ENCODE results near the gene C1orf159.

C1orf159 gene

DNA sequence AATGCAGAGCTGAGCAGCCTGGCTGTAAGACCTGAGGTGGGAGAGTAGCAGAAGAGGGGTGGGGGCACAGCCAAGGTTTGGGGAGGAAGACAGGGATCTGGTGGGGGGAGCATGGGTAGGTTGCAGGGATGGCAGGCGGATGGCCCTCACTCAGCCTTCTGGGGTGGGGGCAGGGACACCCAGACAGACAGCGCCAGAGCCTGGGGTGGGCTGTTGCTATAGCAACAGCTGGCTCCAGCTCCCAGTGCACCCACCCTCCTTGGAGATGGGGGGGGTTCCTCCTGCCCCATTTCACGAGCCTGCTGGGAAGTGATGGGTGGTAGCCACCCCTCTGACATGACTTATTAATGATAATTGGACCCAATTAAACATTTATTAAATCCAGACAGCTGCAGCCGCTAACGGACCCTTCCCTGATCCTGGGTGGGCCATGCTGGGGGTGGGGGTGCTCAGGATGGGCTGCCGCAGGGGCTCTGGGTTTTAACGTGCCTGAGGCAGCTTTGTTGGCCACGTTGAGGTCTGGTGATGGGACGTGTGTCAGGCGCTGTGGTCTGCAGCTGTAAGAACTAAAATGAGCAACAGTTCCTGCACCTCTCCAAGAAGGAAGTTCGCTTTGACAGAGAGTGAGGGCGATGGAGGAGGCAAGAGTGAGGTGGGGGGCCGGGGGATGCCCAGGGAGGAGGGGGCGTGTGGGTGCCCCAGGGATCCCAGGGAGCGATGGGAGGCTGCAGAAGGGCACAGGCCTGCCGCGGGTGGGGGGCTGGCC is 76.6 kb downstream of the C1orf159 start:
- DNase-seq (ENCODE audit: low read depth, low spot score) = no peak

DNA sequence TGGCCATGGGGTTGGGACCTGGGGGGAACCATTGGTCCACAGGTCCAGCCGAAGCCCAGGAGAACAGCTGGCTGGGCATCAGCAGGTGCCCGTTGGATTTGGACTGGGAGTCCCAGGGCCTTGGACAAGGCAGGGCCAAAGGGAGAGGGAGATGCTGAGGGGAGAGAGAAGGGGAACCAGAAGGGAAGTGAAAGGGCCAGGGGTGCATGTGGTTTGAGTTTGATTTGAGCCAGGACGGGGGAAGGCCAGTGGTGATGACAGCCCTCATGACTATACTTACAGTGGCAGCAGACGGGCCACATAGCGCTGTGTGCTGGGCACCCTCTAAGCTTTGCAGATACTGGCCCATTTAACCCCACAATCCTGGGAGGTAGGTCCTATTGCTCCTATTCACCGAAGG is 77.2 kb downstream of the C1orf159 start:
- DNase-seq (ENCODE audit: low read depth, low spot score) = no peak

DNA sequence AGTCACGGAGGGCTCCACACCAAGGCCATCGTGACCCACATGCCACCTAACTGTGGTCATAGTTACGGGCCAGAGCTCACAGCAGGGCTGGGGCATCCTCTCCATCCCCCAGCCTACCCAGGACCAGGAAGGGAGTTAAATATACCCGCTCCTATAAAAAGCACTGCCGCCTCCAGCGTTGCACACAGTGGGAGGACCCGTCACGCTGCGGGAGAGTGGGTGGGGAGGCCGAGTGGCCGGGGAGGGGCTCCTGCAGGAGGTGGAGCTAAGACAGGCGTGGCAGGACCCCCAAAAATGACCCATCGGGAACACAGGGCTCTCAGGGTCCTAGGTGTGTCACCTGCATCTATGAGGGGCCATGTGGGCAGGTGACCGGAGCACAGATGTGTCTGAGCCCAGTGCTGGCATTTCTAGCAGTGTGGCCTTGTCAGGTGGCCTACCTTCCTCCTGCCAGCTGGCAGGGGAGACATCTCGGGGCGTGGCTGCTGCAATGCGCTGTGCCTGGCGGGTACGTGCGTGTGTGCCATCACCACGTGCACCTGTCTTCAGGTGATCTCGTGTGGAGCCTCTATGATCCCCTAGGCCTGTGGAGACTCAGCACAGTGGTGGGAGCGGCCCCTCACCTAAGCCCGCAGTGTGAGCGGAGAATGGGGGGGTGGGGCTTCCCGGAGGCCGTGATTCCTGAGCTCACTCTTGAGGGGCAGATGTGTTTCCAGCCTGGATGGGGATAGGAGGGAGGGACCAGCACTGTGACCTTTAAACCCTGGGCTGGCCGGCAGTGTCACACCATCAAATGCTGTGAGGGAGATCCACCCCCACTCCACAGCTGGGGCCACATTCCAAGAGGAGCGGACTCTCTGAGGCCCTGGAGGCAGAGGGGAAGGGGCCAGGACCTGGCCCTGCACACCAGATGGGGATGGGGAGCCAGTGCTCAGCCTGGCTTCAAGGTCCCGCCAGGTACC is 78.2 kb downstream of the C1orf159 start:
- no peak for DNase-seq (ENCODE audit: low read depth, low spot score)

DNA sequence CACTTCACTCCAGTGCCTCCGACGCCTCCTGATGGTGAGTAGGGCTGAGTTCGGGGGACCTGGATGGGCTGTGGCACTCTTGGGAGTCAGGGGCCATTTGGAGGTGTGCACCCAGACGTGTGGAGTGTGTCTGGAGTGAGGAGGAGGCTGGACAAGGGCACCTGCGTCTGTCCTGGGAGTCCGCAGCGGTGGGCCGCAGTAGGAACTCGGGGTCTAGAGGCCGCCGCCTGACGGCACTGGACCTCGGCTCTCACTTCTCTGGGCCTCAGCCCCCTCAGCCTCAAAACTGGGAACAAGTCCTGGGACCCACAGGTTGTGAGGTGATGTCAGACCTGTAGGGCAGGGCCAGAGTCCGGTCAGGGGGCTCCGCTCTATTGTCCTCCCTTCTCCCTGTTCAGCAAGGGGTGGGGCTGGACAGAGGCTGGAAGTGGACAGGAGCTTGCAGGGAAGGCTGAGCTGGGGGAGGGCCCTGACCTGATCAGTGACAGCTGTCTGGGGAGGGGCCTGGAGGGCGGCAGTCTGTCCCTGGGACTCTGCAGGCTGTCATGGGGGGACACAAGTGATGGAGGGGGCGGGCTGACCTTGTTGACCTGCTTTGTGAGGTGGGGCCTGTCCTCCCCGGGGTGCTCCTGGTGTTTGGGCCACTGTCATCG is 80.5 kb downstream of the C1orf159 start:
- no peak for DNase-seq (ENCODE audit: low read depth, low spot score)

DNA sequence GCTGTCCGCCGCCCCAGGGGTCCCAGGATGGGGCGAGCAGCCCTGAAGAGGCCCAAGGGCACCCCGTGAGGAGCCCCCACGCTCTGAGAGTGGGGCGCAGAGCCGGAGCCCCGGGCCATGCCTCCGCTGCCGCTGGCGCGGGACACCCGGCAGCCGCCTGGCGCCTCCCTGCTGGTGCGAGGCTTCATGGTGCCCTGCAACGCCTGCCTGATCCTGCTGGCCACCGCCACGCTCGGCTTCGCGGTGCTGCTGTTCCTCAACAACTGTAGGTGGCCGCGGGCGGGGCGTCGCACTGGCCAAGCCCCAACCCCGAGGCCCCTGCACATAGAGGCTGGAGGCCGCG is 81.5 kb downstream of the C1orf159 start:
- no peak for DNase-seq (ENCODE audit: low read depth, low spot score)

DNA sequence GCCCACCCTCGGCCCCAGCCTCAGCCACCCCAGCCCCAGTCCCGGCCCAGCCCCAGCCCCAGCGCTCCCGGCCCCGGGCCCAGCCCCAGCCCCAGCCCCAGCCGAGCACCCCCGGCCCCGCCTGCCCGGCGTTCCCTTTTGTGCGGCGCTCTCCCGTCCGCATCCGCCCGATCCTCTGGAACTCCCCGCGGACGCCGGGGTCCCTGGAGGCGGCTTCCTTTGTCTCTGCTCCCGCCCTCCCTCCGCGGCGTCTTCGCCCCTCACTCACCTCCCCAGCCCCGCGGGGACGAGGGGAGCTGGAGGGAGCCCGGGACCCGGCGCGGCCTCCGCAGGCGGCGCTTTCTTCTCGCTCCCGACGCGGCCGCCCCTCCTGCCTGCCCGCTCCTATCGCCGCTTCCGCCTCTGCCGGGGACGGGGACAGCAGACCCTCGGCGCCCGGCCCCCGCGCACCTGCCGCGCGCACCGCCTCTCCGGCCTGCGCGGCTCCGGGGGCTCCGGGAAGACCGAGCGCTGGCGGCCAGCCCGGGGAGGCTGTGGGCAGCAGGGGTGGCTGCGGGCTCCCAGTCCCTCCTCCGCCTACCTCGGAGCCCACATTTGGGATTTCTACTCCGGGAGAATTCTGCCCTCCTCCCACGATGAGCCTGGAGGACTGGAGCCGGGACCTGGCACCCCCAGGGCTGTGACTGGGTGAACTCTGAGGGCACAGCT is 82.0 kb downstream of the C1orf159 start:
- DNase-seq (ENCODE audit: low read depth, low spot score) = peak; percentile 41

DNA sequence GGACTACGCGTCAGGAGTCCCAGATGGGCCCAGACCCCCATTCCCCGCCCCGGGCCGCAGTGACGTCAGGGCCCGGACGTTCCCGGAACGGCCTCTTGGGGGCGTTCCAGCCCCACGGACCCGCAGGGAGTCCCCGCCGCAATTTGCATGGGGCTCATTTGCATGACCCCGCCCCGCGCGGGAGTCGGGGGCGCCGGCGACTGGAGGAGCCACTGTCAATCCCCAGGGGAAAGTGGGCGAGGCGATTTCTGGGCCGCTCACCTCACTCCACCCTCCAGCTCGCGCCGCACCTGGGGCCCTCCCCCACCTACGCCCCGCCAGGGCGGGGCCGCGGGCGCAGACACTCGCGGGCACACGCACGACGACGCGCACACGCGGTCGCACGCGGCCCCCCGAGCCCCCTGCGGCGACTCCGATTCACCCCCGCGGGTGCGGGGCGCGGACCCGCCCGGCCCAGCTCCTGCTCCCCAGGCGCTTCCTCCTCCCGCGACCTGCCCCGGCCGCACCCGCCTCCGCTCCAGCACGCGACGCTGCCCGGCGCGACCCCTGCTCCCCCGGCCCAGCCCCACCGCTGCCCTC is 82.8 kb downstream of the C1orf159 start:
- peak; percentile 95 for DNase-seq (ENCODE audit: low read depth, low spot score)

DNA sequence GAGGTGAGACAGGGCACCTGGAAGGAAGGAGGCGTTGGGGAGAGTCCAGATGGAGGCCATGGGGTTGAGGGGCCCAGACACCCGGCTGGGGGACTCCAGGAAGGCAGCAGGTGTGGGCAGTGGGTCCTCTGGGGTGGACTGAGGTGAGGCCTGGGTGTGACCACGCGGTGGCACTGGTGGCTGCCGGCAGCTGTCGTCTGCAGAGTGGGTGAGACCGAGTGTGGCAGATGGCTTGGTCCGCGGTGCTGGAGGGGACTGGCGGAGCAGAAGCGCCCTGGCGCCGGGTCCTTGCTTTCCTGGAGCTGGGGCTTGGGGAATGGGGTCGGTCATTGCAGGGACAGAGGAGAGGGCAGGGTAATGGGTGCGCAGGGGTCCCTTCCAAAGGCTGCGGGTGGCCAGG is 83.5 kb downstream of the C1orf159 start:
- DNase-seq (ENCODE audit: low read depth, low spot score) = no peak

All from astrocyte of the hippocampus (primary cell).